Eye (tissue), 1 donor: Measurements from ENCODE around the gene TREML4.
"Not testable (repeated sequence)": the region's sequence is repeated elsewhere in the genome, so short reads cannot be mapped to it uniquely, and the experiment has no call there.

ENCODE experiments used
- DNase-seq: peaks from one replicate; pipeline ENCODE4 v3.0.0-alpha.2; 2015

TREML4 gene

DNA sequence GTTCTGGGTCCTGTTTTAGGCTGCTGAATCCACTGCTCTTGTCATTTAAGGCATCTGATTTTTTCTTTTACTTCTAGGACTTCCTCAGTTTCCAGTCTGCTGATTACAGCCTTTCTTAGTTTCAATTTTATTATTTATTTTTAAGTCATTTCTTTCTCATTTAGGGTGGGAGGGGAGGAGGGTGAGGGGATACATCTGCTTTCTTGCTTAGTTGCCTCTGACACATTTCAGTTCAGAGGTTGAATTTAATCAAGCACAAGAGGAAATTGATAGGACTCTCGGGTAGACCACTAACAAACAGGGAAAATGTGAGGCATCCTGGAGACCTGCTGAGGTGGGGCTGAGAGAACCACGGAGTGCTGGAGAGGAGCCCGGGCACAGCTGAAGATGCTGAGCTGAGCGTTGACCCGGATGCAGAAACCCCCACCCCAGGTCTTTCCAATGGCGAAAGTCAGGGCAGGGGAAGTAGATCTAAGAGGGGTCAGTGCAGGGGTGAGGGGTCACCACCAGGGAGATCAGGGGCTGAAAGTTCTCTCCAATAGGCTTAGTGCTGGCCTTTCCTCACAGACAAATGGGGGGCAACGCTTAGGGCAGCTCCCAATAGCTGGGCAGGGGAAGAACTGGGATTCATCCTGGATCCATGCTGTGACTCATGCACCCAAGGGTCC is 19.6 kb upstream of the TREML4 start:
- DNase-seq = no peak

DNA sequence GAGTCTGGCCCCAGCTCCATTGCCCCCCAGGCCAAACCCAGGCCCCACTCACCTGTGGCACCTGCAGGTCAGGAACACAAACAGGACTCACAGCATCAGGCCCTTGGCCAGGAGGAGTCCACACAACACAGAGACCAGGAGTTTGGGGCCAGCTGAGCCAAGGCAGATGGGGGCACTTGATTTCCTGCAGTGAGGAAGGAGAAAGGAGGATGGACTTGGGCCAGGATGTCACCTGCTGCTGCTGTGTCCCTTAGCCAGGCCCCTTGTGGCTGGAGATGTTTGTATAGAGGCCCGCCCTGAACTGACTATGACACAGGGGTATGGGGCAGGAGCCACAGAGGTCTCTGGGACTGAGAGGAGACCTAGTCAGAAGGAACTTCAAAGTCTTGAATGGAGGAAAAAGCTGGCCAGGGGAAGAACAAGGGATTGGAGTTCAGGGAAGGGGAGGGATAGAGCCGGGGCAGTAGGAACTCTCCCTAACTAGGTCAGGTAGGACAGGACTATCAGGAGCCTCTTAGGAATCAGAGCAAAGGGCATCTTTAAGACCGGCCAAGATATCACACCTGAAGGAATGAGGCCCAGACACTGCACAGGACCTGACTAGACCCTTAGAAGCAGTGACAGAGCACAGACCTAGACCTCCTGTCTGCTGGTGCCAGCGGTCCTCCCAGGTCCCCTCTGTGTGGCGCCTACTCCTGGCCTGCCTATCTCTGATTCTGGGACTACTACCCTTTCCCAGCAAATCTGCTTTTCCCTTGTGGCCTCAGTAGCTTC is 18.4 kb upstream of the TREML4 start:
- no peak for DNase-seq

DNA sequence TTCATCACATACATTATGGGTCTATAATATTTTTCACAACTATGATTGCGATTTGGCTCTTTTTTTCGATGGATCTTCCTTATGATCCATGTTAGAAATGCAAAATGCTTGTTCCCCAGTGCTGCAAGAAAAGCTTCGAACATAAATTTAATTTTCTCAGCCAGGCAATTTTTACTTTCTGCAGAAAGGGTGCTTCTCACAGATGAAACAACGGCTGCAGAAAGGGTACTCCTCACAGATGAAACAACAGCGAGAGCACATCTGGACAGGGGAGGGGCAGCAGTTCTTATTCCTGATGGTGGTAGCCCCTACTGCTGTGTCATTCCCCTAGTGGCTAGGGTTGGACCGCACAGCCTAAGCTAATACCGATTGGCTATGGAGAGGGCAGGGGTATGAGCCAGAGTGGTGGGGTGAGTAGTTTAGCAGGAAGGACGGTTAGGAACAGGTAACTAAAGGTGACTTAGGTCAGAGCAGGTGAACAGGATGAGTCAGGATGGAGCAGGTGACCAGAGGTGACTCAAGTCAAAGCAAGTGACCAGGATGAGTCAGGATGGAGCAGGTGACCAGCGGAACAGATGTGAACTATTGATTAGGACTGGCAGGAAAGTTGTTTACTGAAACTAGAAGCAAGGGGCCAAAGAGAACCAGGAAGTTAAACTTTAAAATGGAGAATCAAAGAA is 13.4 kb upstream of the TREML4 start:
- DNase-seq = no peak

DNA sequence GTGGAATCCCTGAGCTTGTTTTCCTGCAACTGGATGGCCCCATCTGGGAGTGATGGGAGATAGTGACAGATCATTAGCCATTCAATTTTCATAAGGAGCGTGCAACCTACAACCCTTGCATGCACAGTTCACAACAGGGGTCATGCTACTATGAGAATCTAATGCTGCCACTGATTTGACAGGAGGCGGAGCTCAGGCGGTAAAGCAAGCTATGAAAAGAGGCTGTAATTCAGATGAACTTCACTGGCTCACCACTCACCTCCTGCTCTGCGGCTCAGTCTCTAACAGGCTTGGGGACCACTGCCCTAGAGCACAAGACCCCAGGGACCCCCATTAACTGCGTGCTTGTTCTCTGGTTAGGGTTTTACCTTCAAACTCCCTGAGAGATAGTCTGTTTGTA is 12.4 kb upstream of the TREML4 start:
- DNase-seq = peak; percentile 65

GRCh38 chr6:41216616-41217015 is 11.5 kb upstream of the TREML4 start:
- no peak for DNase-seq

GRCh38 chr6:41222045-41222444 is 6.1 kb upstream of the TREML4 start:
- DNase-seq = no peak

DNA sequence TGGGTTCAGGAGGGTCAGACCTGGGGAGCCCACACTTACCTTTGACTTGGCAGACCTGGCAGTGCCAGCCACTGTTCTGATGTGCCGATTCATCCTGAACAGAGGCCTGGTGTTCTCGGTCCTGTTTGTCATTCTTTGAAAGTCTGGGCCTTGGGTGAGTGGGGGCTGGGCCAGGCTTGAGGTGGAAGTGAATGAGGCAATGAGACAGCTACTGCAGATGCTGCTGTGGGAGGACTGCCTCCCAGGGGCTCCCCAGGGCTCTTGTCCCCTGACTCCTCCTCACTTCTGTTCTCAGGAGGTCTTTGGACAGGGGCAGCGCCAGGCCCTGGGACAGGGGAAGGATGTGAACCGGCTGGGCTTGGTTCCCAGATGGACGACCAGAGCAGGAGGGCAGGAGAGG is 5.6 kb upstream of the TREML4 start:
- no peak for DNase-seq

DNA sequence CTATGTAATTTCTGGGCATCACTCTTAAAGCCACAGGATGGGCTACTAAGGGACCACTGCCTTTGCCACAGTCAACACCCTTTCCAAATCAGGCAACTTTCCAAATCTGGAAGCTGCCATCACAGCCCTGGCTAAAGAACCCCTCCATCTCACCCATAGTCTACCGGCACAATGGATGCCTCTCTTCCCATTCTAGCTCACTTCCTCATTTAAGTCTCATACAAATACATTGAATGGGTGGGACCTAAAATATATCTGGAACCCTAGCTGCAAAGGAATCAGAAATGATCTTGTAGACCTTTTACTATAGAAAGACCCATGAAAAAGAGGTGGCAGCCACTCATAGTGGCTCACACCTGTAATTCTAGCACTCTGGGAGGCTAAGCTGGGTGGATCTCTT is 3.3 kb upstream of the TREML4 start:
- no peak for DNase-seq

GRCh38 chr6:41226752-41227151 is 1.4 kb upstream of the TREML4 start:
- DNase-seq = peak; percentile 27

DNA sequence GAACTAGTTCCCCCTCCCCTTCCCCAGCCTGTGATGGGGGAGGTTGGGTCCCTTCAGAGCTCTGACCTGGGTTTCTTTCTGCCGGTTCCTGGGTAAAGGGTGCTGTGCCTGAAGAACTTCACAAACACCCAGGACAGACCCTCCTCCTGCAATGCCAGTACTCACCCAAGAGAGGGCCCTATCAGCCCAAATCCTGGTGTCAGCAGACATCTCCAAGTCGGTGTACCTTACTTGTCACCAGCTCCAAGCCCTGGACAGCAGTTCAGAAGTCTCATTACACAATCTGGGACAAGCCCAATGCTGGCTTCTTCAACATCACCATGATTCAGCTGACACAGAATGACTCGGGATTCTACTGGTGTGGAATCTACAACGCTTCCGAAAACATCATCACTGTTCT is 467 bp downstream of the TREML4 start:
- DNase-seq = no peak

DNA sequence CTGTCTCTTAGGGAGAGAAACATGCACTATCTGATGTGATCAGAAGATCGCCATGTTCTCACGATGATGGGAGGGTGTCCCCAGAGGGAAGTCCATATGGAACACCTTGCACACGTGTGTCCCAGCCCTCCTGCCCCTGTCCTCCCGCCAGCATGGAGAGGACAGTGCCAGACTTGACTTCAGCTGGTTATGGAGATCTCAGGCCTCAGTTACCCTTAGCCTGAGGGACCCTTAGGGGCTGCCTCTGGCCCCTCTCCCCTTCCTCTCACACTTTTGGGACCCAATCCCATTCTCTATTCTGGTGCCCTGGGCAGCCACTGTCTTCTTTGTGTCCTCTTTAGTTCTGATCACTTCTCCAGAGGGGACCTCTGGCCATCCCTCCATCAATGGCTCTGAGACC is 1.6 kb downstream of the TREML4 start:
- DNase-seq = no peak

- no peak for DNase-seq
Measured at GRCh38 chr6:41231246-41231645, 3.1 kb downstream of the TREML4 start.

DNA sequence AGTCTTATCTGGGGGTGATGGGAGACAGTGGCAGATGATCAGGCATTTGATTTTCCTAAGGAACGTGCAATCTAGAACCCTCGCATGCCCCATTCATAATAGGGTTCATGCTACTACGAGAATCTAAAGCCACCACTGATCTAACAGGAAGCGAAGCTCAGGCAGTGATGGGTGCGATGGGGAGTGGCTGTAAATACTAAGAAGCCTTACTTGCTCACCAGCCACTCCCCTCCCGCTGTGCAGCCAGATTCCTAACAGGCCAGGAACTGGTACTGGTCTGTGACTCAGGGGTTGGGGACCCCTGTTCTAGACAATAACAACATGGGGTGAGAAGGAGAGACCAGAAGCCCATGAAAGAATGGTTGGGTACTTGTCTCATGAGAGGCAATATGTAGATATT is 4.5 kb downstream of the TREML4 start:
- no peak for DNase-seq

GRCh38 chr6:41236276-41236675 is 8.1 kb downstream of the TREML4 start:
- DNase-seq = no peak

GRCh38 chr6:41237128-41237527 is 9.0 kb downstream of the TREML4 start:
- no peak for DNase-seq

DNA sequence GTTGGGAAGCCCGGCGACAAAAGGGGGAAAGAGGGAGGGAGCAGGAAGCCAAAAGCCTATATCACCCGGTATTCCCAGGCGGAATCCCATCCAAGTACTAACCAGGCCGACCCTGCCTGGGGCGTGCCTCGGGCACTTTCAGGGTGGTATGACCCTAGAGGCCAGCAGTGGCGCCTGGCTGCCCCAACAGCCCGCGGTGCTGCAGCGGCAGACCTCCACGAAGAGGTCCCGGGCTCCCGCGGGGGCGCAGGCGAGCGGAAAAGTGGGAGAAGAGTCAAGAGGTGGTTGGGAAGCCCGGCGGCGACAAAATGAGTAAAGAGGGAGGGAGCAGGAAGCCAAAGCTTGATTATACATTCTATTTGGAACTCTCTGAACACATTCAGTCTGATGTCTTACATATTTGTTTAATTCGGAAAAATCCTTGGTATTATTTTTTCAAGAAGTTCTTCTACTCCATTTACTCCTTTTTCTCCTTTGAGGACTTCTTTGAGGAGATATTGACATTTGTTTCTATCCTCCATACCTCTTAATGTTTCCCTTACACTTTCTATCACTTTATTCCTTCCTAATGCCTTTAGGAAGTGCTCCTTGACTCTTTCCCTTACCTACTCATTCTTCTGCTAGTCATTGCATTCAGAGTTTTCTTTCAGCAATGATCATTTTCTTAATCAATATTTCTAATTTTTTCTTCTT is 11.5 kb downstream of the TREML4 start:
- peak; percentile 48 for DNase-seq

DNA sequence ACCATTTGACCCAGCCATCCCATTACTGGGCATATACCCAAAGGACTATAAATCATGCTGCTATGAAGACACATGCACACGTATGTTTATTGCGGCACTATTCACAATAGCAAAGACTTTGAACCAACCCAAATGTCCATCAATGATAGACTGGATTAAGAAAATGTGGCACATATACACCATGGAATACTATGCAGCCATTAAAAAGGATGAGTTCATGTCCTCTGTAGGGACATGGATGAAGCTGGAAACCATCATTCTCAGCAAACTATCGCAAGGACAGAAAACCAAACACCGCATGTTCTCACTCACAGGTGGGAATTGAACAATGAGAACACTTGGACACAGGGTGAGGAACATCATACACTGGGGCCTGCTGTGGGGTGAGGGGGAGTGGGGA is 18.4 kb downstream of the TREML4 start:
- DNase-seq = not testable (repeated sequence)

- no peak for DNase-seq
Measured at GRCh38 chr6:41247288-41247865, 19.2 kb downstream of the TREML4 start.

GRCh38 chr6:41247882-41248705 is 19.9 kb downstream of the TREML4 start:
- DNase-seq = no peak

- DNase-seq = no peak
Measured at GRCh38 chr6:41252401-41253169, 24.4 kb downstream of the TREML4 start.

DNA sequence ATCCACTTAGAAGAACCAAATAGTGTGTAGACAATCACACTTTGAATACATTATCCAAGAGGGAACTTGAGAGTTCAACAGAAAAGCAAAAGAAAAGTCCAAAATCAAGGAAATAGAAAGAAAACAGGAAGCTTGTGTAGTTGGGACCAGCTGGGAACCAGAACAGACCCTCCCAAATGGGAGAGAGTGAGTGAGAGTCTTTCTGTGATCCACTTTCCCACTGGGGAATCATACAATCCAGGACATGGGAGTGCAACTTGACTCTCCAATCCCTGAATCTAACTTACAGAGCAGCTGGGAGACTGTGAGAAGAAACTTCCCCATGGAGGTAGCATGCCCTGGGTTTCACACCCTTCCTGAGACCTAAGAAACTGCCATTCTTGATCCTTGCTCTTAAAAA is 27.0 kb downstream of the TREML4 start:
- no peak for DNase-seq
